IPS-18c (cell line): ENCODE measurements around the gene DDX1.
"Not testable (repeated sequence)": the region's sequence is repeated elsewhere in the genome, so short reads cannot be mapped to it uniquely, and the experiment has no call there.

Source experiments
- H3K4me3 ChIP-seq: 2 replicates; pipeline ENCODE4 v1.7.0; 2013; ENCODE audit warnings: low read depth, mild to moderate bottlenecking, low read length, moderate library complexity; ENCODE audit not compliant: insufficient read depth
- H3K9me3 ChIP-seq: one replicate; pipeline ENCODE4 v1.6.1; 2013; ENCODE audit warnings: mild to moderate bottlenecking, low read length, moderate library complexity; ENCODE audit not compliant: control insufficient read depth, insufficient read depth

Gene DDX1

GRCh38 chr2:15619938-15620337 lies 28.3 kb downstream of the DDX1 start:
- no peaks in the 10 kb centered on the region for H3K9me3 ChIP-seq

GRCh38 chr2:15620340-15620739 lies 28.7 kb downstream of the DDX1 start:
- H3K4me3 ChIP-seq: no peak overlapping the region
- no peaks in the 10 kb centered on the region for H3K9me3 ChIP-seq

More at GRCh38 chr2:15619938-15620337, 28.3 kb downstream of the DDX1 start:
- H3K4me3 ChIP-seq: no peak overlapping the region

GRCh38 chr2:15620857-15621471 lies 29.3 kb downstream of the DDX1 start:
- H3K4me3 ChIP-seq: no peak overlapping the region
- H3K9me3 ChIP-seq: no peaks in the 10 kb centered on the region

DNA sequence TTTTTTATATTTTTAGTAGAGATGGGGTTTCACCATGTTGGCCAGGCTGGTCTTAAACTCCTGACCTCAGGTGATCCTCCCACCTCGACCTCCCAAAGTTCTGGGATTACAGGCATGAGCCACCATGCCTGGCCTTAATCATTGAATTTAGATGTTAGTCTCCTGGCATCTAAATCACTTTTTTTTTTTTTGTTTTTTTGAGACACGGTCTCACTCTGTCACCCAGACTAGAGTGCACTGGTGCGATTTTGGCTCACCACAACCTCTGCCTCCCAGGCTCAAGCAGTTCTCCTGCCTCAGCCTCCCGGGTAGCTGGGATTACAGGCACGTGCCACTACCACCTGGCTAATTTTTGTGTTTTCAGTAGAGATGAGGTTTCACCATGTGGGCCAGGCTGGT lies 29.8 kb downstream of the DDX1 start:
- not testable (repeated sequence) for H3K9me3 ChIP-seq, H3K4me3 ChIP-seq

DNA sequence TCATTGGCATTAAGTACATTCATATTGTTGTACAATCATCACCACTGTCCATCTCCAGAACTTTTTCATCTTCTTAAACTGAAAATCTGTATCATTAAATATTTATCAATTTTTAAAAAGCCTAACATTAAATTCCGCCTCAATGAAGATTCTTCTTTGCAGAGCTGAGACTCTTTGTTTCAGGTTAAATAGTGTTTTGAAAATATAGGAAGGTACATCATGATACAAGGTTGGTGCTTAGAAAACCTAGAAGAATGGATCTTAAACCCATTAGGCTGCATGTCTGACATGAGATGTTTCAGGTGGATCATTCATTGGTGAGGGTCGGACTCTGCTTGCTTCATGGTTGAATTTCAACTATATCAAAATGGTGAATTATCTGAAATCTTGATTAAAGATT lies 30.5 kb downstream of the DDX1 start:
- H3K9me3 ChIP-seq: no peaks in the 10 kb centered on the region
- H3K4me3 ChIP-seq: no peak overlapping the region

- Histone ChIP-seq H3K9me3 (no peaks in the 10 kb centered on the region), H3K4me3 (no peak overlapping the region)
Observed at GRCh38 chr2:15622614-15623480, 31.2 kb downstream of the DDX1 start.

DNA sequence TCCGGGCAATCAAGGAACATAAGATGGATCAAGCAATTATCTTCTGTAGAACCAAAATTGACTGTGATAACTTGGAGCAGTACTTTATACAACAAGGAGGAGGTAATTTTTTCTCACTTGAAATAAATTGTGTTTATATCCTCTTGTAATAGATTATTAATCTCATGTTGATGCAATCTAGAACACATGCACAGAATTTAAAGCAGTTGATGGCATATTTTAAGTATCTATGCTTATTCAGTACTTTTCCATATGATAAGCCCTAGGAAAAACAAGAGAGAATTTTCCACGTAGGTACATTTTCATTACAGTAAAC lies 31.8 kb downstream of the DDX1 start:
- H3K9me3 ChIP-seq: no peaks in the 10 kb centered on the region
- H3K4me3 ChIP-seq: no peak overlapping the region

GRCh38 chr2:15623898-15624541 lies 32.4 kb downstream of the DDX1 start:
- Histone ChIP-seq H3K9me3 (no peaks in the 10 kb centered on the region), H3K4me3 (no peak overlapping the region)

DNA sequence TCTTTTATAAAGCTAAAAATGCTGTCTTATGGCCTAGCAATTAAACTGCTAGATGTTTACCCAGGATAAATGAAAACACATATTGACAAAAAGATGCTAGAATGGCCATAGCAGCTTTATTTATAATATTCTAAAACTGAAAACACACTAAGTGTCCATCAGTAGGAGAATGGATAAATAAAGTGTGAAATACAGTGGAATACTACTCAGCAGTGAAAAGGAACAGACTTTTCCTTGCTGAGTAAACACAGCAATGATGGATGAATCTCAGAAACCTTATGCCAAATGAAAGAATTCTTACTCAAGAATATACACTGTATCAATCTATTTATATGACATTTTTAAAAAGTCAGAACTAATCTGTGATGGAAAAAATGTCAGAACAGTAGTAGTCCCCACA lies 33.2 kb downstream of the DDX1 start:
- Histone ChIP-seq H3K4me3 (no peak overlapping the region), H3K9me3 (no peaks in the 10 kb centered on the region)

- Histone ChIP-seq H3K4me3 (no peak overlapping the region), H3K9me3 (no peaks in the 10 kb centered on the region)
Observed at GRCh38 chr2:15625344-15626036, 33.8 kb downstream of the DDX1 start.

GRCh38 chr2:15626126-15626525 lies 34.5 kb downstream of the DDX1 start:
- H3K4me3 ChIP-seq: no peak overlapping the region
- no peaks in the 10 kb centered on the region for H3K9me3 ChIP-seq

DNA sequence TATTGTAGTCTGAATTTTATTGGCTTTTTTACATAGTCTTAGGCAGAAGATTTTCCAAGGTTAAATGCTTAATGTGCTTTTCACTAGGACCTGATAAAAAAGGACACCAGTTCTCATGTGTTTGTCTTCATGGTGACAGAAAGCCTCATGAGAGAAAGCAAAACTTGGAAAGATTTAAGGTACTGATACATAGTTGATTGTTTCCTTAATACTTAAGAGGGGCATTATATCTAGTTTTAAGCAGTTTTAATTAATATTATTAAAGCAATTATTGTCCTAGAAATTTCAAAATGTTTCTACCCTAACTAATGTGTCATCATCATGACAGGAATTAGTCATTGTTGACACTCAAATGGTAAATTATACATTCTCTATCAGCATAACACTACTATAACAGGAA lies 35.3 kb downstream of the DDX1 start:
- Histone ChIP-seq H3K9me3 (no peaks in the 10 kb centered on the region), H3K4me3 (no peak overlapping the region)

DNA sequence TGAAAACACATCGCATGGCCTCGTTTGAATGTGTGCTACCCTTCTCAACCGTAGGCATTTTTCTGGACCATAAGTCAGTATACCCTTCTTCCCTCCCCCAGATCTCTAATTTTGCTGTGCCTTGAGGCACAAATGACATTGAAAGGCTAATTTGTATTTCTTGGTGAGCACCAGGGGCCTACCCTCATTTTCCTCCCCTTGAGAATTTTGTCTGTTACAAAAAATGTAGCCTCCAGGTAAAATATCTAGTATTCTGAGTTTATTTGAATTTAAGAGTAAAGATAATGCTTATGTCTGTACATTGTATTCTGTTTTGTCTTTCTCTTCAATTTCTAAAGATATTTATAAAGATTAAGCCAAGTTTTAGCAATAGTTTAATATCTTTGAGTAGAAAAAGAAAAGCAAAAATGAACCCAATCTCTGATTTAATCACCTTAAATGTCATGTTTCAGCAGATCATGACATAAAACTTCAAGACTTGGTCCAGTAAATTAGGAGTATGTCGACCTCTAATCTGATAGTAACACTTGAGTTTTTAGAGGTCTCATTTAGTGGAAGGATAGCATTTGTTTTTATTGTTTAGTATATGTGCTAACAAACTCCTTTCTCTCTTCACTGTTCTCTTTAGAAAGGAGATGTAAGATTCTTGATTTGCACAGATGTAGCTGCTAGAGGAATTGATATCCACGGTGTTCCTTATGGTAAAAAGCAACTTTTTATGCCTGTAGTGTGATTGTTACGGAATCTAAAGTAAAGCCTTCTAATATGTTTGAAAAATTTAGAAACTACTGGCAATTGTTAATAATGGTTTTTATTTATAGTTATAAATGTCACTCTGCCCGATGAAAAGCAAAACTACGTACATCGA lies 36.4 kb downstream of the DDX1 start:
- Histone ChIP-seq H3K9me3 (no peaks in the 10 kb centered on the region), H3K4me3 (no peak overlapping the region)

- H3K4me3 ChIP-seq: no peak overlapping the region
- no peaks in the 10 kb centered on the region for H3K9me3 ChIP-seq
Observed at GRCh38 chr2:15628899-15629855, 37.5 kb downstream of the DDX1 start.

GRCh38 chr2:15630121-15630977 lies 38.7 kb downstream of the DDX1 start:
- no peak overlapping the region for H3K4me3 ChIP-seq

More at GRCh38 chr2:15630121-15630977, 38.7 kb downstream of the DDX1 start:
- no peaks in the 10 kb centered on the region for H3K9me3 ChIP-seq
